Endothelial cell of umbilical vein (primary cell): ENCODE data around the gene SQSTM1.

Source experiments
- CTCF ChIP-seq, 2 donors: IDR thresholded peaks; 1 replicate in 1 of 2; 2 replicates in 1 of 2; pipeline ENCODE4 v1.5.1; 2011; ENCODE audit warnings: low read length in 2 of 2, mild to moderate bottlenecking in 2 of 2, moderate library complexity in 2 of 2, control low read depth in 1 of 2, inconsistent platforms in 1 of 2, low read depth in 1 of 2; ENCODE audit not compliant: insufficient read depth in 1 of 2; ENCODE audit errors: extremely low read depth in 1 of 2
- POLR2A ChIP-seq: IDR thresholded peaks from 2 replicates; pipeline ENCODE4 v1.6.1; 2012; ENCODE audit warnings: low read depth, mild to moderate bottlenecking, control low read depth, low read length
- POLR2AphosphoS5 ChIP-seq: IDR thresholded peaks from 2 replicates; pipeline ENCODE4 v1.6.1; 2012; ENCODE audit warnings: low read depth, mild to moderate bottlenecking, control low read depth, low read length, moderate library complexity; ENCODE audit not compliant: insufficient read depth

DNA sequence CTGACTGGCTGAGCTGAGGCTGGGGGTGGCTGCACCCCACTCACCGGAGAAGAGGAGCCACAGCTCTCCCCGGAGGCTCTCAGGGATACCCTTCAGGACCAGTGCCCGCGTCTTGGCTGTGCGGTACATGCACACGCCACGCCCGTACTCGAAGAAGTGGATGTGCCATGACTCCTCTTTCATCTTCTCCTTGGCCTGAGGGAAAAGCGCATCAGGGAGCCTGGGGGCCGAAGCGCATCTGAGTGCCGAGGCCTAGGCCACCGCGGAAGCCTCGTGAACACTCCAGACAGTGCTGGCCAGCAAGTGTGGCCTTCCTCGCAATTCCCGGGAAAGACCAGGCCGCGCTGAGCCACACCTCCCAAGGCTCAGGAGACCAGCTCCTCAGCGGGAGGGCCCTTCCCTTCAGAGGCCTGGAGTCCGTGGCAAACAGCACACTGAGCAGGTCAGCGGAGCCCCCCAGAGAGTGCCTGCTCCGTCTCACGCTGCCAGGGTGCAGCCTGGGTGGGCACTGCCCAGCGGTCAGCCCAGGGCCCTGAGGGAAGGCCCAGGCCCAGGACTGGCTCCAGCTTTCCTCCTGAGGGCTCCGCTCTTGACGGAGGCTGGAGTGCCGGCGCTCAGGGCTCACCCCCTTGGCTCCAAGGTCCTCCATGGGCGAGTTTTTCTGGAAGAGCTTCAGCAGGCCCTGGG is 58.4 kb downstream of the SQSTM1 start:
- TF ChIP-seq CTCF (IDR thresholded peaks at IDR 0.05; ENCODE audit: extremely low read depth in 1 of 2, insufficient read depth in 1 of 2, low read depth in 1 of 2, low read length in 2 of 2) (no peak), POLR2AphosphoS5 (no peak), POLR2A (no peak)
